GM12878 (cell line): ENCODE results near the gene PSMD13. TPM values are rescaled to one million over a fixed set of nuclear protein-coding genes. Genes with fewer than 3 reads are reported as not detected.

ENCODE experiments used
- ASH2L ChIP-seq: fragments of 300-600, 200-600 bp; sonication (generic); IDR thresholded peaks from 2 replicates; pipeline ENCODE4 v1.6.1; 2017; ENCODE audit warnings: low read depth, mild to moderate bottlenecking, borderline replicate concordance
- BHLHE40 ChIP-seq, 2 experiments: fragments of 450-650 bp in 1 of 2; IDR thresholded peaks; 2 replicates each; pipeline ENCODE4 v1.6.1; 2011 to 2017; ENCODE audit warnings: low read depth in 2 of 2, borderline replicate concordance in 1 of 2, improper control_type of control experiment in 1 of 2, low read length in 1 of 2, mild to moderate bottlenecking in 1 of 2
- CBX5 ChIP-seq: sonication (generic); IDR thresholded peaks from 2 replicates; pipeline ENCODE4 v1.6.1; 2016; ENCODE audit warnings: low read depth, moderate library complexity, mild to moderate bottlenecking, inconsistent platforms
- CHD2 ChIP-seq: IDR thresholded peaks from 2 replicates; pipeline ENCODE4 v1.6.1; 2011; ENCODE audit warnings: low read depth, low read length, improper control_type of control experiment, borderline replicate concordance
- CHD4 ChIP-seq: fragments of 200-600 bp; sonication (generic); IDR thresholded peaks from 2 replicates; pipeline ENCODE4 v1.6.1; 2016; ENCODE audit warnings: mild to moderate bottlenecking
- DPF2 ChIP-seq: fragments of 450-650 bp; IDR thresholded peaks from 2 replicates; pipeline ENCODE4 v1.6.1; 2017; ENCODE audit warnings: mild to moderate bottlenecking
- EED ChIP-seq: sonication (generic); IDR thresholded peaks from 2 replicates; pipeline ENCODE4 v1.6.1; 2016; ENCODE audit warnings: antibody characterized with exemption, low read depth
- ESRRA ChIP-seq: IDR thresholded peaks from 2 replicates; pipeline ENCODE4 v1.6.1; 2012; ENCODE audit warnings: mild to moderate bottlenecking, low read length, improper control_type of control experiment
- FOXM1 ChIP-seq: IDR thresholded peaks from 2 replicates; pipeline ENCODE4 v1.6.1; 2012; ENCODE audit warnings: low read depth, mild to moderate bottlenecking, inconsistent platforms, low read length, moderate library complexity
- GABPA ChIP-seq: IDR thresholded peaks from 2 replicates; pipeline ENCODE4 v1.6.1; 2014; ENCODE audit warnings: antibody characterized with exemption, low read depth, mild to moderate bottlenecking, inconsistent platforms
- NR2C1 ChIP-seq: fragments of 450-650 bp; IDR thresholded peaks from 2 replicates; pipeline ENCODE4 v1.6.1; 2017; ENCODE audit warnings: antibody characterized with exemption, mild to moderate bottlenecking, moderate library complexity
- ZNF207 ChIP-seq: fragments of 450-650 bp; IDR thresholded peaks from 2 replicates; pipeline ENCODE4 v1.6.1; 2014; ENCODE audit warnings: antibody characterized with exemption, mild to moderate bottlenecking, borderline replicate concordance
- ZSCAN29 ChIP-seq: fragments of 450-650 bp; IDR thresholded peaks from 2 replicates; pipeline ENCODE4 v1.6.1; 2017; ENCODE audit warnings: mild to moderate bottlenecking, moderate library complexity
- ZZZ3 ChIP-seq: IDR thresholded peaks from 2 replicates; pipeline ENCODE4 v1.6.1; 2011; ENCODE audit warnings: low read depth; ENCODE audit not compliant: control insufficient read depth, insufficient read length
- polyA plus RNA-seq, 11 experiments: library from polyadenylated mRNA; depleted of rRNA in 4 of 11; unstranded in 6 of 11; stranded (reverse) in 5 of 11; fragments of >200 nt; fragmentation: Nextera tagmentation in 4 of 11; fragmentation: Illumina TruSeq in 1 of 11; extraction: Ambion mirVana in 4 of 11; extraction: Trizol in 1 of 11; gene quantifications; 1 replicate in 1 of 11; 2 replicates in 10 of 11; pipeline versions ENCODE4 v1.2.1 to v1.2.3, GENCODE V29; 2011 to 2016; ENCODE audit warnings: inconsistent platforms in 2 of 11, missing spikeins in 2 of 11, low read depth in 1 of 11
- total RNA-seq, 4 experiments: library from RNA; depleted of rRNA in 3 of 4; stranded (reverse); fragments of >200 nt in 3 of 4; fragmentation: Illumina TruSeq in 1 of 4; extraction: Trizol in 1 of 4; gene quantifications; 2 replicates each; pipeline versions ENCODE4 v1.2.1 to v1.2.3, GENCODE V29; 2013 to 2021
- TF ChIP-seq, protein P1 (sequence below): IDR thresholded peaks from 2 replicates; pipeline ENCODE4 v1.6.1; 2011; ENCODE audit warnings: borderline replicate concordance, low read depth, mild to moderate bottlenecking, moderate library complexity, mixed read lengths, low read length; ENCODE audit not compliant: insufficient read depth; ENCODE audit errors: extremely low read length
- TF ChIP-seq, protein P2 (sequence below): fragments of 450-650 bp; IDR thresholded peaks from 2 replicates; pipeline ENCODE4 v1.6.1; 2017; ENCODE audit warnings: antibody characterized with exemption, mild to moderate bottlenecking, moderate library complexity
- TF ChIP-seq, protein P3 (sequence below): fragments of 450-650 bp; IDR thresholded peaks from 2 replicates; pipeline ENCODE4 v1.6.1; 2017; ENCODE audit warnings: mild to moderate bottlenecking
- TF ChIP-seq, protein P4 (sequence below): fragments of 450-650 bp; IDR thresholded peaks from 2 replicates; pipeline ENCODE4 v1.6.1; 2017; ENCODE audit warnings: mild to moderate bottlenecking, moderate library complexity
- TF ChIP-seq, protein P5 (sequence below): fragments of 450-650 bp; conservative IDR thresholded peaks from 2 replicates; pipeline ENCODE4 v1.6.1; 2017; ENCODE audit warnings: mild to moderate bottlenecking, moderate library complexity

Gene PSMD13
- total and polyA plus RNA-seq, 10 of the 15 experiments (the other 5 are each of a cell fraction or from before 2014, with no cell fraction given) = 141 to 303 (median 177) TPM

DNA sequence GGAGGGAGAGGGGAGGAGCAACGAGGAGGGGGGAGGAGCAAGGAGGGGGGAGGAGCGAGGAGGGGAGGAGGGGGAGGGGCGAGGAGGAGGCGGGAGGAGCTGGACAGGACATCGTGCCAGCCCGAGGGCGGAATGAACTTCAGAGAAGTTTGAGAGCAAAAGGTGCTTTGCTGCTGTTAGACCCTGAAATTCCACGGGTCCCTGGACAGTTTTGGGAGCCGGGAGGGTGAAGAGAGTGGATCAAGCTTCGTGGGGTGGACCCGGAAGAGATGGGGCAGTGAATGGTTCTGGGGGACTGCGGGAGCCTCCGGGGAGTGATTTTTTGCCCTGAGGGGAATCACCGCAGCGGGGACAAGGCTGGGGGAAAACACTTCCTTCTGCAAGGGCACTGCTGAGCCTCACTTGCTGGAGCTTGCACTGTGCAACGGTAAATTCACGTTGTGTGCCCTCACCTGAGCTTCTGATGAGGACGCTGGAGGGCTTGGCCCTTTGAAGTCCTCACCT is 30.8 kb downstream of the PSMD13 start (continued):
- no peak for TF ChIP-seq ESRRA
- TF ChIP-seq CHD4 = no peak
- TF ChIP-seq, protein P1, sequence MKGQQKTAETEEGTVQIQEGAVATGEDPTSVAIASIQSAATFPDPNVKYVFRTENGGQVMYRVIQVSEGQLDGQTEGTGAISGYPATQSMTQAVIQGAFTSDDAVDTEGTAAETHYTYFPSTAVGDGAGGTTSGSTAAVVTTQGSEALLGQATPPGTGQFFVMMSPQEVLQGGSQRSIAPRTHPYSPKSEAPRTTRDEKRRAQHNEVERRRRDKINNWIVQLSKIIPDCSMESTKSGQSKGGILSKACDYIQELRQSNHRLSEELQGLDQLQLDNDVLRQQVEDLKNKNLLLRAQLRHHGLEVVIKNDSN = no peak
- no peak for TF ChIP-seq GABPA
- TF ChIP-seq BHLHE40 (IDR thresholded peaks at IDR 0.05; ENCODE audit: borderline replicate concordance in 1 of 2, low read depth in 2 of 2, low read length in 1 of 2) = peak in 1 of 2 experiments; percentile 25; a peak in 1 of 4 replicates
- TF ChIP-seq, protein P2, sequence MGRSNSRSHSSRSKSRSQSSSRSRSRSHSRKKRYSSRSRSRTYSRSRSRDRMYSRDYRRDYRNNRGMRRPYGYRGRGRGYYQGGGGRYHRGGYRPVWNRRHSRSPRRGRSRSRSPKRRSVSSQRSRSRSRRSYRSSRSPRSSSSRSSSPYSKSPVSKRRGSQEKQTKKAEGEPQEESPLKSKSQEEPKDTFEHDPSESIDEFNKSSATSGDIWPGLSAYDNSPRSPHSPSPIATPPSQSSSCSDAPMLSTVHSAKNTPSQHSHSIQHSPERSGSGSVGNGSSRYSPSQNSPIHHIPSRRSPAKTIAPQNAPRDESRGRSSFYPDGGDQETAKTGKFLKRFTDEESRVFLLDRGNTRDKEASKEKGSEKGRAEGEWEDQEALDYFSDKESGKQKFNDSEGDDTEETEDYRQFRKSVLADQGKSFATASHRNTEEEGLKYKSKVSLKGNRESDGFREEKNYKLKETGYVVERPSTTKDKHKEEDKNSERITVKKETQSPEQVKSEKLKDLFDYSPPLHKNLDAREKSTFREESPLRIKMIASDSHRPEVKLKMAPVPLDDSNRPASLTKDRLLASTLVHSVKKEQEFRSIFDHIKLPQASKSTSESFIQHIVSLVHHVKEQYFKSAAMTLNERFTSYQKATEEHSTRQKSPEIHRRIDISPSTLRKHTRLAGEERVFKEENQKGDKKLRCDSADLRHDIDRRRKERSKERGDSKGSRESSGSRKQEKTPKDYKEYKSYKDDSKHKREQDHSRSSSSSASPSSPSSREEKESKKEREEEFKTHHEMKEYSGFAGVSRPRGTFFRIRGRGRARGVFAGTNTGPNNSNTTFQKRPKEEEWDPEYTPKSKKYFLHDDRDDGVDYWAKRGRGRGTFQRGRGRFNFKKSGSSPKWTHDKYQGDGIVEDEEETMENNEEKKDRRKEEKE = no peak
- no peak for TF ChIP-seq CHD2
- TF ChIP-seq EED = no peak
- no peak for TF ChIP-seq DPF2
- no peak for TF ChIP-seq NR2C1
- TF ChIP-seq CBX5 = no peak
- TF ChIP-seq ZNF207 = peak; percentile 25; the same call in 1 of the 2 replicates
- TF ChIP-seq FOXM1 = no peak
- TF ChIP-seq, protein P3, sequence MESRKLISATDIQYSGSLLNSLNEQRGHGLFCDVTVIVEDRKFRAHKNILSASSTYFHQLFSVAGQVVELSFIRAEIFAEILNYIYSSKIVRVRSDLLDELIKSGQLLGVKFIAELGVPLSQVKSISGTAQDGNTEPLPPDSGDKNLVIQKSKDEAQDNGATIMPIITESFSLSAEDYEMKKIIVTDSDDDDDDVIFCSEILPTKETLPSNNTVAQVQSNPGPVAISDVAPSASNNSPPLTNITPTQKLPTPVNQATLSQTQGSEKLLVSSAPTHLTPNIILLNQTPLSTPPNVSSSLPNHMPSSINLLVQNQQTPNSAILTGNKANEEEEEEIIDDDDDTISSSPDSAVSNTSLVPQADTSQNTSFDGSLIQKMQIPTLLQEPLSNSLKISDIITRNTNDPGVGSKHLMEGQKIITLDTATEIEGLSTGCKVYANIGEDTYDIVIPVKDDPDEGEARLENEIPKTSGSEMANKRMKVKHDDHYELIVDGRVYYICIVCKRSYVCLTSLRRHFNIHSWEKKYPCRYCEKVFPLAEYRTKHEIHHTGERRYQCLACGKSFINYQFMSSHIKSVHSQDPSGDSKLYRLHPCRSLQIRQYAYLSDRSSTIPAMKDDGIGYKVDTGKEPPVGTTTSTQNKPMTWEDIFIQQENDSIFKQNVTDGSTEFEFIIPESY = no peak
- TF ChIP-seq ZZZ3 = no peak
- TF ChIP-seq, protein P4, sequence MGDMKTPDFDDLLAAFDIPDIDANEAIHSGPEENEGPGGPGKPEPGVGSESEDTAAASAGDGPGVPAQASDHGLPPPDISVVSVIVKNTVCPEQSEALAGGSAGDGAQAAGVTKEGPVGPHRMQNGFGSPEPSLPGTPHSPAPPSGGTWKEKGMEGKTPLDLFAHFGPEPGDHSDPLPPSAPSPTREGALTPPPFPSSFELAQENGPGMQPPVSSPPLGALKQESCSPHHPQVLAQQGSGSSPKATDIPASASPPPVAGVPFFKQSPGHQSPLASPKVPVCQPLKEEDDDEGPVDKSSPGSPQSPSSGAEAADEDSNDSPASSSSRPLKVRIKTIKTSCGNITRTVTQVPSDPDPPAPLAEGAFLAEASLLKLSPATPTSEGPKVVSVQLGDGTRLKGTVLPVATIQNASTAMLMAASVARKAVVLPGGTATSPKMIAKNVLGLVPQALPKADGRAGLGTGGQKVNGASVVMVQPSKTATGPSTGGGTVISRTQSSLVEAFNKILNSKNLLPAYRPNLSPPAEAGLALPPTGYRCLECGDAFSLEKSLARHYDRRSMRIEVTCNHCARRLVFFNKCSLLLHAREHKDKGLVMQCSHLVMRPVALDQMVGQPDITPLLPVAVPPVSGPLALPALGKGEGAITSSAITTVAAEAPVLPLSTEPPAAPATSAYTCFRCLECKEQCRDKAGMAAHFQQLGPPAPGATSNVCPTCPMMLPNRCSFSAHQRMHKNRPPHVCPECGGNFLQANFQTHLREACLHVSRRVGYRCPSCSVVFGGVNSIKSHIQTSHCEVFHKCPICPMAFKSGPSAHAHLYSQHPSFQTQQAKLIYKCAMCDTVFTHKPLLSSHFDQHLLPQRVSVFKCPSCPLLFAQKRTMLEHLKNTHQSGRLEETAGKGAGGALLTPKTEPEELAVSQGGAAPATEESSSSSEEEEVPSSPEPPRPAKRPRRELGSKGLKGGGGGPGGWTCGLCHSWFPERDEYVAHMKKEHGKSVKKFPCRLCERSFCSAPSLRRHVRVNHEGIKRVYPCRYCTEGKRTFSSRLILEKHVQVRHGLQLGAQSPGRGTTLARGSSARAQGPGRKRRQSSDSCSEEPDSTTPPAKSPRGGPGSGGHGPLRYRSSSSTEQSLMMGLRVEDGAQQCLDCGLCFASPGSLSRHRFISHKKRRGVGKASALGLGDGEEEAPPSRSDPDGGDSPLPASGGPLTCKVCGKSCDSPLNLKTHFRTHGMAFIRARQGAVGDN = no peak
- TF ChIP-seq ZSCAN29 = no peak
- TF ChIP-seq ASH2L = no peak
- TF ChIP-seq, protein P5, sequence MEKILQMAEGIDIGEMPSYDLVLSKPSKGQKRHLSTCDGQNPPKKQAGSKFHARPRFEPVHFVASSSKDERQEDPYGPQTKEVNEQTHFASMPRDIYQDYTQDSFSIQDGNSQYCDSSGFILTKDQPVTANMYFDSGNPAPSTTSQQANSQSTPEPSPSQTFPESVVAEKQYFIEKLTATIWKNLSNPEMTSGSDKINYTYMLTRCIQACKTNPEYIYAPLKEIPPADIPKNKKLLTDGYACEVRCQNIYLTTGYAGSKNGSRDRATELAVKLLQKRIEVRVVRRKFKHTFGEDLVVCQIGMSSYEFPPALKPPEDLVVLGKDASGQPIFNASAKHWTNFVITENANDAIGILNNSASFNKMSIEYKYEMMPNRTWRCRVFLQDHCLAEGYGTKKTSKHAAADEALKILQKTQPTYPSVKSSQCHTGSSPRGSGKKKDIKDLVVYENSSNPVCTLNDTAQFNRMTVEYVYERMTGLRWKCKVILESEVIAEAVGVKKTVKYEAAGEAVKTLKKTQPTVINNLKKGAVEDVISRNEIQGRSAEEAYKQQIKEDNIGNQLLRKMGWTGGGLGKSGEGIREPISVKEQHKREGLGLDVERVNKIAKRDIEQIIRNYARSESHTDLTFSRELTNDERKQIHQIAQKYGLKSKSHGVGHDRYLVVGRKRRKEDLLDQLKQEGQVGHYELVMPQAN = peak; percentile 49; the same call in 1 of the 2 replicates
